HEK293 (cell line): ENCODE measurements around the gene TPI1.

Experiments
- CTCF ChIA-PET: fragments of 350-600 bp; formaldehyde crosslinking; extraction: SDS; loops from one replicate; lab custom pipeline; 2021; ENCODE audit warnings: antibody characterized with exemption; lab: Yijun Ruan, JAX
- POLR2A ChIA-PET: fragments of 300-600 bp; formaldehyde crosslinking; extraction: SDS; loops from one replicate; lab custom pipeline; 2020; ENCODE audit warnings: antibody characterized with exemption, inconsistent platforms; lab: Yijun Ruan, JAX
- H3K27ac ChIP-seq: fragments of 200-500 bp; sonication (Bioruptor generic); 2 replicates; pipeline ENCODE4 v1.5.1; 2014; ENCODE audit warnings: low read depth, low read length, control low read depth, inconsistent platforms; ENCODE audit errors: extremely low read depth
- H3K36me3 ChIP-seq, 2 experiments: fragments of 200-500 bp in 1 of 2; sonication (Bioruptor generic) in 1 of 2; 1 replicate in 1 of 2; 2 replicates in 1 of 2; pipeline ENCODE4 v1.5.1; 2014 to 2017; ENCODE audit warnings: inconsistent platforms in 2 of 2, low read length in 2 of 2; ENCODE audit not compliant: control insufficient read depth in 2 of 2, insufficient read depth in 1 of 2
- H3K4me1 ChIP-seq: fragments of 200-500 bp; sonication (Bioruptor generic); 2 replicates; pipeline ENCODE4 v1.5.1; 2014; ENCODE audit warnings: mild to moderate bottlenecking, low read length, inconsistent platforms; ENCODE audit not compliant: control insufficient read depth, insufficient read depth
- H3K4me3 ChIP-seq: 2 replicates; pipeline ENCODE4 v1.5.1; 2011; ENCODE audit warnings: low read depth, mild to moderate bottlenecking, control low read depth, low read length, moderate library complexity
- H3K9me3 ChIP-seq: fragments of 200-500 bp; sonication (Bioruptor generic); 2 replicates; pipeline ENCODE4 v1.5.1; 2014; ENCODE audit warnings: low read depth, low read length, inconsistent platforms; ENCODE audit not compliant: control insufficient read depth, insufficient read depth
- GLI2 ChIP-seq: fragments of 450-650 bp; formaldehyde crosslinking; IDR thresholded peaks from 2 replicates; pipeline ENCODE4; 2017; ENCODE audit warnings: missing biosample characterization, missing genetic modification characterization, low read depth, borderline replicate concordance
- GLIS2 ChIP-seq: fragments of 450-650 bp; formaldehyde crosslinking; IDR thresholded peaks from 2 replicates; pipeline ENCODE4 v1.5.1; 2016; ENCODE audit warnings: missing biosample characterization, missing genetic modification characterization
- HOXA7 ChIP-seq: sonication (generic); formaldehyde crosslinking; IDR thresholded peaks from 2 replicates; pipeline ENCODE4 v1.8.1; 2022; ENCODE audit warnings: missing genetic modification reagents, borderline replicate concordance
- KLF16 ChIP-seq: fragments of 450-650 bp; formaldehyde crosslinking; IDR thresholded peaks from 2 replicates; pipeline ENCODE4 v1.5.1; 2017; ENCODE audit warnings: missing biosample characterization, missing genetic modification characterization
- KLF9 ChIP-seq: fragments of 450-650 bp; formaldehyde crosslinking; IDR thresholded peaks from 2 replicates; pipeline ENCODE4 v1.5.1; 2016; ENCODE audit warnings: missing biosample characterization, missing genetic modification characterization, low read depth
- SP2 ChIP-seq: fragments of 450-650 bp; formaldehyde crosslinking; IDR thresholded peaks from 2 replicates; pipeline ENCODE4 v1.5.1; 2016; ENCODE audit warnings: missing biosample characterization, missing genetic modification characterization
- ZBTB1 ChIP-seq: fragments of 450-650 bp; formaldehyde crosslinking; IDR thresholded peaks from 2 replicates; pipeline ENCODE4 v1.5.1; 2016; ENCODE audit warnings: missing biosample characterization, missing genetic modification characterization
- ZNF24 ChIP-seq: fragments of 450-650 bp; formaldehyde crosslinking; IDR thresholded peaks from 2 replicates; pipeline ENCODE4 v1.5.1; 2016; ENCODE audit warnings: missing biosample characterization, missing genetic modification characterization
- ZNF324 ChIP-seq: fragments of 450-650 bp; formaldehyde crosslinking; IDR thresholded peaks from 2 replicates; pipeline ENCODE4 v1.5.1; 2016; ENCODE audit warnings: missing biosample characterization, missing genetic modification characterization
- ZNF521 ChIP-seq: fragments of 450-650 bp; formaldehyde crosslinking; IDR thresholded peaks from 2 replicates; pipeline ENCODE4 v1.5.1; 2017; ENCODE audit warnings: missing biosample characterization, mild to moderate bottlenecking, missing genetic modification characterization
- ZNF600 ChIP-seq: fragments of 450-650 bp; formaldehyde crosslinking; IDR thresholded peaks from 2 replicates; pipeline ENCODE4 v1.5.1; 2016; ENCODE audit warnings: missing biosample characterization, missing genetic modification characterization
- ZNF626 ChIP-seq: fragments of 450-650 bp; sonication (Bioruptor Pico); formaldehyde crosslinking; IDR thresholded peaks from 2 replicates; pipeline ENCODE4 v1.5.1; 2018; ENCODE audit warnings: missing biosample characterization, missing genetic modification characterization, inconsistent platforms
- ZXDB ChIP-seq: fragments of 450-650 bp; formaldehyde crosslinking; IDR thresholded peaks from 2 replicates; pipeline ENCODE4 v1.5.1; 2016; ENCODE audit warnings: missing biosample characterization, missing genetic modification characterization
- TF ChIP-seq, protein P1 (sequence below): fragments of 450-650 bp; formaldehyde crosslinking; IDR thresholded peaks from 2 replicates; pipeline ENCODE4 v1.5.1; 2017; ENCODE audit warnings: missing biosample characterization, missing genetic modification characterization
- TF ChIP-seq, protein P2 (sequence below): fragments of 450-650 bp; formaldehyde crosslinking; IDR thresholded peaks from 2 replicates; pipeline ENCODE4 v1.5.1; 2016; ENCODE audit warnings: missing biosample characterization, missing genetic modification characterization
- TF ChIP-seq, protein P3 (sequence below): fragments of 450-650 bp; formaldehyde crosslinking; IDR thresholded peaks from 2 replicates; pipeline ENCODE4 v1.5.1; 2016; ENCODE audit warnings: missing biosample characterization, missing genetic modification characterization
- TF ChIP-seq, protein P4 (sequence below): fragments of 450-650 bp; formaldehyde crosslinking; IDR thresholded peaks from 2 replicates; pipeline ENCODE4 v1.5.1; 2016; ENCODE audit warnings: missing biosample characterization, missing genetic modification characterization
- TF ChIP-seq, protein P5 (sequence below): fragments of 450-650 bp; formaldehyde crosslinking; IDR thresholded peaks from 2 replicates; pipeline ENCODE4 v1.5.1; 2016; ENCODE audit warnings: missing biosample characterization, missing genetic modification characterization

The TPI1 gene

DNA sequence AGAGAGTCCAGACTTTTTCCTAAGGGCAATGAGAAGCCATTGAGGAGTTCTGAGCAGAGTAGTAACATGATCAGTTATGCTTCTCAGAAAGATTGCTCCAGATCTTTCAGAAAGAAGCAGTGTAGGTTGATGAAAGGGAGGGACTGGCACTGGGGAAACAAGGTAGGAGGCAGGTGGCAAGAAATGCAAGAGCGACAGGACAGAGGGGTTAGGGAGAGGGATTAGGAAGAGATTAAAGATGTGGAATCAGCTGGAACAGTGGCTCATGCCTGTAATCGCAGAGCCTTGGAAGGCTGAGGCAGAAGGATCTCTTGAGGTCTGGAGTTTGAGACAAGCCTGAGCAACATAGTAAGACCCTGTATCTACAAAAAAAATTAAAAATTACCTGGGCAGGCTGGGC lies 19.7 kb upstream of the TPI1 start:
- H3K4me1 ChIP-seq: peaks cover 7% of the 10 kb centered on the region
- ChIA-PET CTCF (interaction anchor here (1.2 to 8.1 kb wide), 4 partner anchors 8 to 95 kb away, joined by 3 to 75 read pairs (median 4); partner anchors contain the start of genes MLF2 and TPI1), POLR2A (interaction anchor here (1.0 to 2.5 kb wide), 2 partner anchors 25 to 159 kb away, joined by 4 to 8 read pairs; partner anchors contain the start of genes SPSB2 and ZNF384)
- H3K27ac ChIP-seq: no peak overlapping the region
- H3K36me3 ChIP-seq: peaks cover 29 to 78% of the 10 kb centered on the region in 2 experiments
- TF ChIP-seq KLF9 (tag by site-specific recombination) (no peak), GLI2 (tag by site-specific recombination) (no peak), ZNF24 (tag by site-specific recombination) (no peak), ZNF600 (0 out of 2 replicates have a peak, but pooled peaks have one; percentile 10)
- TF ChIP-seq, protein P1, sequence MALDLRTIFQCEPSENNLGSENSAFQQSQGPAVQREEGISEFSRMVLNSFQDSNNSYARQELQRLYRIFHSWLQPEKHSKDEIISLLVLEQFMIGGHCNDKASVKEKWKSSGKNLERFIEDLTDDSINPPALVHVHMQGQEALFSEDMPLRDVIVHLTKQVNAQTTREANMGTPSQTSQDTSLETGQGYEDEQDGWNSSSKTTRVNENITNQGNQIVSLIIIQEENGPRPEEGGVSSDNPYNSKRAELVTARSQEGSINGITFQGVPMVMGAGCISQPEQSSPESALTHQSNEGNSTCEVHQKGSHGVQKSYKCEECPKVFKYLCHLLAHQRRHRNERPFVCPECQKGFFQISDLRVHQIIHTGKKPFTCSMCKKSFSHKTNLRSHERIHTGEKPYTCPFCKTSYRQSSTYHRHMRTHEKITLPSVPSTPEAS (tag by site-specific recombination): no peak
- TF ChIP-seq, all 188 proteins: peak for 1
- H3K4me3 ChIP-seq: no peak overlapping the region
- no peaks in the 10 kb centered on the region for H3K9me3 ChIP-seq

DNA sequence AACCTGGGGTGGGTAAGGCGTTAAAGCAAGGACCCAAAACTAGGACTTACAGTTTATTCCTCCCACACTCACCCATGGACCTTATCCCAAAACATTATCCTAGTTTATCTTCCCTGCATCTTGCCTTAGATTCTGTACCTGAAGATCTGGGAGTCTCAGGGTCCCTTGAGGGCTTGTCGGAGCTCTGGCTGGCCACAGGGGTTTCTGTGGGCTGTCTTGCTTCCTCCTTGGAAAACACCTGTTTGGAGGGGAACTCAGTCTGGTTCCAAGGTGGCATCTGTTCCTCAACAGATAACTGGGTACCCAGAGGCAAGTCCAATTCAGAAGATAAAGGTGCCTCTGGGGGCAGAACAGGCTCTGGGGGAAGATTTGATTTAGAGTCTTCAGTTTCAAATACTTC lies 17.9 kb upstream of the TPI1 start:
- POLR2A ChIA-PET: interaction anchor here (1.5 to 2.5 kb wide), 2 partner anchors 9 to 23 kb away, joined by 8 read pairs; partner anchors contain the start of genes GNB3 and SPSB2

More for the DNA sequence above, 17.9 kb upstream of the TPI1 start:
- no peak overlapping the region for H3K4me3 ChIP-seq
- peaks cover 23 to 68% of the 10 kb centered on the region in 2 experiments for H3K36me3 ChIP-seq
- TF ChIP-seq, protein P2, sequence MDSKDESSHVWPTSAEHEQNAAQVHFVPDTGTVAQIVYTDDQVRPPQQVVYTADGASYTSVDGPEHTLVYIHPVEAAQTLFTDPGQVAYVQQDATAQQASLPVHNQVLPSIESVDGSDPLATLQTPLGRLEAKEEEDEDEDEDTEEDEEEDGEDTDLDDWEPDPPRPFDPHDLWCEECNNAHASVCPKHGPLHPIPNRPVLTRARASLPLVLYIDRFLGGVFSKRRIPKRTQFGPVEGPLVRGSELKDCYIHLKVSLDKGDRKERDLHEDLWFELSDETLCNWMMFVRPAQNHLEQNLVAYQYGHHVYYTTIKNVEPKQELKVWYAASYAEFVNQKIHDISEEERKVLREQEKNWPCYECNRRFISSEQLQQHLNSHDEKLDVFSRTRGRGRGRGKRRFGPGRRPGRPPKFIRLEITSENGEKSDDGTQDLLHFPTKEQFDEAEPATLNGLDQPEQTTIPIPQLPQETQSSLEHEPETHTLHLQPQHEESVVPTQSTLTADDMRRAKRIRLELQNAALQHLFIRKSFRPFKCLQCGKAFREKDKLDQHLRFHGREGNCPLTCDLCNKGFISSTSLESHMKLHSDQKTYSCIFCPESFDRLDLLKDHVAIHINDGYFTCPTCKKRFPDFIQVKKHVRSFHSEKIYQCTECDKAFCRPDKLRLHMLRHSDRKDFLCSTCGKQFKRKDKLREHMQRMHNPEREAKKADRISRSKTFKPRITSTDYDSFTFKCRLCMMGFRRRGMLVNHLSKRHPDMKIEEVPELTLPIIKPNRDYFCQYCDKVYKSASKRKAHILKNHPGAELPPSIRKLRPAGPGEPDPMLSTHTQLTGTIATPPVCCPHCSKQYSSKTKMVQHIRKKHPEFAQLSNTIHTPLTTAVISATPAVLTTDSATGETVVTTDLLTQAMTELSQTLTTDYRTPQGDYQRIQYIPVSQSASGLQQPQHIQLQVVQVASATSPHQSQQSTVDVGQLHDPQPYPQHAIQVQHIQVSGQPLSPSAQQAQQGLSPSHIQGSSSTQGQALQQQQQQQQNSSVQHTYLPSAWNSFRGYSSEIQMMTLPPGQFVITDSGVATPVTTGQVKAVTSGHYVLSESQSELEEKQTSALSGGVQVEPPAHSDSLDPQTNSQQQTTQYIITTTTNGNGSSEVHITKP (tag by site-specific recombination): no peak
- no peak for TF ChIP-seq HOXA7 (CRISPR knock-in tag)
- no peak for TF ChIP-seq KLF16
- no peak for TF ChIP-seq ZXDB (tag by site-specific recombination)
- TF ChIP-seq, protein P3, sequence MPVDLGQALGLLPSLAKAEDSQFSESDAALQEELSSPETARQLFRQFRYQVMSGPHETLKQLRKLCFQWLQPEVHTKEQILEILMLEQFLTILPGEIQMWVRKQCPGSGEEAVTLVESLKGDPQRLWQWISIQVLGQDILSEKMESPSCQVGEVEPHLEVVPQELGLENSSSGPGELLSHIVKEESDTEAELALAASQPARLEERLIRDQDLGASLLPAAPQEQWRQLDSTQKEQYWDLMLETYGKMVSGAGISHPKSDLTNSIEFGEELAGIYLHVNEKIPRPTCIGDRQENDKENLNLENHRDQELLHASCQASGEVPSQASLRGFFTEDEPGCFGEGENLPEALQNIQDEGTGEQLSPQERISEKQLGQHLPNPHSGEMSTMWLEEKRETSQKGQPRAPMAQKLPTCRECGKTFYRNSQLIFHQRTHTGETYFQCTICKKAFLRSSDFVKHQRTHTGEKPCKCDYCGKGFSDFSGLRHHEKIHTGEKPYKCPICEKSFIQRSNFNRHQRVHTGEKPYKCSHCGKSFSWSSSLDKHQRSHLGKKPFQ (tag by site-specific recombination): no peak
- TF ChIP-seq ZNF626 (tag by site-specific recombination): no peak
- TF ChIP-seq, protein P4, sequence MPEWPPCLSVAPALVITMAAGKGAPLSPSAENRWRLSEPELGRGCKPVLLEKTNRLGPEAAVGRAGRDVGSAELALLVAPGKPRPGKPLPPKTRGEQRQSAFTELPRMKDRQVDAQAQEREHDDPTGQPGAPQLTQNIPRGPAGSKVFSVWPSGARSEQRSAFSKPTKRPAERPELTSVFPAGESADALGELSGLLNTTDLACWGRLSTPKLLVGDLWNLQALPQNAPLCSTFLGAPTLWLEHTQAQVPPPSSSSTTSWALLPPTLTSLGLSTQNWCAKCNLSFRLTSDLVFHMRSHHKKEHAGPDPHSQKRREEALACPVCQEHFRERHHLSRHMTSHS (tag by site-specific recombination): no peak
- no peak for TF ChIP-seq ZNF521 (tag by site-specific recombination)
- TF ChIP-seq, protein P5, sequence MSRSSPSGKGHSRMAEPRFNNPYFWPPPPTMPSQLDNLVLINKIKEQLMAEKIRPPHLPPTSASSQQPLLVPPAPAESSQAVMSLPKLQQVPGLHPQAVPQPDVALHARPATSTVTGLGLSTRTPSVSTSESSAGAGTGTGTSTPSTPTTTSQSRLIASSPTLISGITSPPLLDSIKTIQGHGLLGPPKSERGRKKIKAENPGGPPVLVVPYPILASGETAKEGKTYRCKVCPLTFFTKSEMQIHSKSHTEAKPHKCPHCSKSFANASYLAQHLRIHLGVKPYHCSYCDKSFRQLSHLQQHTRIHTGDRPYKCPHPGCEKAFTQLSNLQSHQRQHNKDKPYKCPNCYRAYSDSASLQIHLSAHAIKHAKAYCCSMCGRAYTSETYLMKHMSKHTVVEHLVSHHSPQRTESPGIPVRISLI (tag by site-specific recombination): no peak
- no peak for TF ChIP-seq ZBTB1 (tag by site-specific recombination)
- TF ChIP-seq SP2 (tag by site-specific recombination): no peak
- no peak for TF ChIP-seq GLIS2 (tag by site-specific recombination)
- no peak for TF ChIP-seq ZNF324 (tag by site-specific recombination)
- H3K4me1 ChIP-seq: peaks cover 11% of the 10 kb centered on the region
- no peak overlapping the region for H3K27ac ChIP-seq
- CTCF ChIA-PET: interaction anchor here (1.7 to 8.4 kb wide), 4 partner anchors 16 to 42 kb away, joined by 5 to 75 read pairs (median 41); partner anchors contain the start of gene SPSB2
- H3K9me3 ChIP-seq: no peaks in the 10 kb centered on the region
